ENCODE measurements around the gene NAA38.
A peak's percentile ranks its signal among the peaks of the same experiment; 100 is the strongest.

The NAA38 gene

GRCh38 chr17:7856811-7857712, at the start of gene NAA38:
NAA38 (minus strand) TSS chr17:7857559; CDS start chr17:7857463, 96 bp downstream.
- peak; percentile 98 for DNase-seq (ENCODE audit: low spot score)

- no peak for DNase-seq (ENCODE audit: low spot score)
Observed at GRCh38 chr17:7903154-7904103, 46.1 kb upstream of the NAA38 start.

GRCh38 chr17:7897773-7898172, 40.4 kb upstream of the NAA38 start:
- DNase-seq (ENCODE audit: low spot score) = peak; percentile 24

- DNase-seq (ENCODE audit: low spot score) = no peak
Observed at GRCh38 chr17:7897090-7897489, 39.7 kb upstream of the NAA38 start.

- DNase-seq (ENCODE audit: low spot score) = no peak
Observed at GRCh38 chr17:7894866-7895265, 37.5 kb upstream of the NAA38 start.

- DNase-seq (ENCODE audit: low spot score) = no peak
Observed at GRCh38 chr17:7894226-7894625, 36.9 kb upstream of the NAA38 start.

- DNase-seq (ENCODE audit: low spot score) = no peak
Observed at GRCh38 chr17:7893187-7893880, 36.0 kb upstream of the NAA38 start.

- DNase-seq (ENCODE audit: low spot score) = peak; percentile 95
Observed at GRCh38 chr17:7889166-7889955, 32.0 kb upstream of the NAA38 start.

- DNase-seq (ENCODE audit: low spot score) = peak; percentile 66
Observed at GRCh38 chr17:7888184-7888920, 31.0 kb upstream of the NAA38 start, which contains the start of gene CHD3. CHD3 (plus strand) TSS chr17:7888789; CDS start chr17:7889001, 212 bp downstream.

- DNase-seq (ENCODE audit: low spot score) = peak; percentile 92
Observed at GRCh38 chr17:7887482-7888183, 30.3 kb upstream of the NAA38 start.

- peak; percentile 87 for DNase-seq (ENCODE audit: low spot score)
Observed at GRCh38 chr17:7887038-7887481, 29.7 kb upstream of the NAA38 start.

- peak; percentile 47 for DNase-seq (ENCODE audit: low spot score)
Observed at GRCh38 chr17:7886227-7887037, 29.1 kb upstream of the NAA38 start.

- peak; percentile 30 for DNase-seq (ENCODE audit: low spot score)
Observed at GRCh38 chr17:7885367-7886226, 28.2 kb upstream of the NAA38 start.

GRCh38 chr17:7884581-7885366, 27.4 kb upstream of the NAA38 start:
- no peak for DNase-seq (ENCODE audit: low spot score)

GRCh38 chr17:7883781-7884386, 26.5 kb upstream of the NAA38 start:
- peak; percentile 25 for DNase-seq (ENCODE audit: low spot score)

GRCh38 chr17:7882629-7883028, 25.3 kb upstream of the NAA38 start:
- no peak for DNase-seq (ENCODE audit: low spot score)

GRCh38 chr17:7882068-7882467, 24.7 kb upstream of the NAA38 start:
- no peak for DNase-seq (ENCODE audit: low spot score)
